CD14-positive monocyte (primary cell): ENCODE results near the gene SF3A2. TPM values are rescaled to one million over a fixed set of nuclear protein-coding genes. Genes with fewer than 3 reads are reported as not detected.

ENCODE experiments used
- DNase-seq, 3 donors: peaks; one replicate each; pipeline ENCODE4 v3.0.0-alpha.2; 2011 to 2022
- H2AFZ ChIP-seq: 2 replicates; pipeline ENCODE4 v1.6.0; 2012; ENCODE audit warnings: mild to moderate bottlenecking, low read depth, low read length, inconsistent platforms; ENCODE audit not compliant: insufficient read depth, poor library complexity, severe bottlenecking
- H3K27ac ChIP-seq, 2 donors: 1 replicate in 1 of 2; 2 replicates in 1 of 2; pipeline ENCODE4 v1.5.1; 2012 to 2013; ENCODE audit warnings: low read length in 2 of 2, control low read depth in 1 of 2, inconsistent platforms in 1 of 2, low read depth in 1 of 2, mild to moderate bottlenecking in 1 of 2
- H3K27me3 ChIP-seq, 2 donors: one replicate each; pipeline versions ENCODE4 v1.6.0 to v1.6.1; 2011 to 2013; ENCODE audit warnings: low read length in 2 of 2; ENCODE audit not compliant: control insufficient read depth in 2 of 2, insufficient read depth in 2 of 2
- H3K36me3 ChIP-seq, 2 donors: replicated peaks in 1 of 2; 1 replicate in 1 of 2; 2 replicates in 1 of 2; pipeline versions ENCODE4 v1.5.1 to v1.6.1; 2012 to 2013; ENCODE audit warnings: low read length in 2 of 2, control low read depth in 1 of 2, inconsistent platforms in 1 of 2, mild to moderate bottlenecking in 1 of 2; ENCODE audit not compliant: insufficient read depth in 2 of 2, control insufficient read depth in 1 of 2
- H3K4me1 ChIP-seq, 2 donors: 1 replicate in 1 of 2; 2 replicates in 1 of 2; pipeline versions ENCODE4 v1.5.1 to v1.6.1; 2012 to 2013; ENCODE audit warnings: low read length in 2 of 2, control low read depth in 1 of 2, inconsistent platforms in 1 of 2, mild to moderate bottlenecking in 1 of 2, moderate library complexity in 1 of 2; ENCODE audit not compliant: insufficient read depth in 2 of 2, control insufficient read depth in 1 of 2
- H3K4me2 ChIP-seq: replicated peaks from 2 replicates; pipeline ENCODE3; 2012; ENCODE audit warnings: low read length, moderate library complexity, mild to moderate bottlenecking; ENCODE audit not compliant: poor library complexity, severe bottlenecking; ENCODE audit errors: extremely low read depth
- H3K4me3 ChIP-seq, 3 experiments: fragments of 200-600 bp in 1 of 3; sonication (generic) in 1 of 3; replicated peaks in 1 of 3; 1 replicate in 2 of 3; 2 replicates in 1 of 3; pipeline ENCODE4 v1.5.1; 2011 to 2013; ENCODE audit warnings: low read length in 3 of 3, mild to moderate bottlenecking in 3 of 3, control low read depth in 2 of 3, low read depth in 2 of 3, inconsistent platforms in 1 of 3, moderate library complexity in 1 of 3
- H3K79me2 ChIP-seq: 2 replicates; pipeline ENCODE4 v1.6.0; 2012; ENCODE audit warnings: mild to moderate bottlenecking, control low read depth, inconsistent platforms, low read length, moderate library complexity; ENCODE audit not compliant: insufficient read depth
- H3K9ac ChIP-seq: 2 replicates; pipeline ENCODE4 v1.6.0; 2017; ENCODE audit warnings: low read length, mild to moderate bottlenecking; ENCODE audit not compliant: insufficient read depth, poor library complexity, severe bottlenecking
- H3K9me3 ChIP-seq, 2 donors: replicated peaks in 1 of 2; 1 replicate in 1 of 2; 2 replicates in 1 of 2; pipeline versions ENCODE4 v1.5.1 to v1.6.1; 2012 to 2013; ENCODE audit warnings: low read length in 2 of 2, control low read depth in 1 of 2; ENCODE audit not compliant: control insufficient read depth in 1 of 2, insufficient read depth in 1 of 2
- H4K20me1 ChIP-seq: 2 replicates; pipeline ENCODE4 v1.6.0; 2012; ENCODE audit warnings: mild to moderate bottlenecking, low read length, control low read depth, moderate library complexity; ENCODE audit not compliant: insufficient read depth
- H3K27ac Mint-ChIP-seq, 7 donors: one replicate each; pipeline ENCODE4 v1.8.0; 2020; ENCODE audit warnings: mild to moderate bottlenecking in 7 of 7, mixed read lengths in 7 of 7, moderate library complexity in 6 of 7, inconsistent platforms in 2 of 7
- H3K27me3 Mint-ChIP-seq, 3 donors: one replicate each; pipeline ENCODE4 v1.8.0; 2021 to 2022; ENCODE audit warnings: low read depth in 3 of 3, mild to moderate bottlenecking in 3 of 3, mixed read lengths in 3 of 3, moderate library complexity in 3 of 3, inconsistent platforms in 1 of 3
- H3K36me3 Mint-ChIP-seq, 2 donors: one replicate each; pipeline ENCODE4 v1.8.0; 2020; ENCODE audit warnings: mixed read lengths in 2 of 2, inconsistent platforms in 1 of 2, mild to moderate bottlenecking in 1 of 2
- H3K4me1 Mint-ChIP-seq: one replicate; pipeline ENCODE4 v1.8.0; 2020; ENCODE audit warnings: mild to moderate bottlenecking, mixed read lengths
- H3K4me3 Mint-ChIP-seq, 2 donors: one replicate each; pipeline ENCODE4 v1.8.0; 2020; ENCODE audit warnings: mild to moderate bottlenecking in 2 of 2, mixed read lengths in 2 of 2, moderate library complexity in 1 of 2
- H3K9me3 Mint-ChIP-seq, 7 donors: one replicate each; pipeline ENCODE4 v1.8.0; 2020 to 2022; ENCODE audit warnings: mixed read lengths in 7 of 7, mild to moderate bottlenecking in 6 of 7, moderate library complexity in 6 of 7, inconsistent platforms in 2 of 7
- CTCF ChIP-seq: fragments of 200-600 bp; IDR thresholded peaks from one replicate; pipeline ENCODE4 v1.8.0; 2022; ENCODE audit warnings: antibody characterized with exemption, mild to moderate bottlenecking
- WGBS: methylation state at CpG from one replicate; pipeline ENCODE4 v1.1.5; 2013; ENCODE audit warnings: missing lambda C conversion rate; ENCODE audit not compliant: insufficient coverage; 5-methylcytosine and 5-hydroxymethylcytosine counted together
- intact Hi-C, 2 donors: fragments of 100-400 bp; cut with micrococcal nuclease; formaldehyde crosslinking; loops; one replicate each; pipeline versions ENCODE4 v1.15.0 to v1.15.1; 2023
- polyA plus RNA-seq, 3 donors: library from polyadenylated mRNA; depleted of rRNA in 1 of 3; unstranded in 2 of 3; stranded (reverse) in 1 of 3; fragments of 300-500 nt in 2 of 3; fragments of >200 nt in 1 of 3; fragmentation: Illumina TruSeq in 2 of 3; gene quantifications; 1 replicate in 2 of 3; 2 replicates in 1 of 3; pipeline ENCODE4 v1.2.3, GENCODE V29; 2012 to 2021

The SF3A2 gene
- polyA plus RNA-seq, 3 donors: 8.0 to 70.8 (median 11.6) TPM

- DNase-seq: no peak
- no peak overlapping the region for H3K9ac ChIP-seq
- no peak overlapping the region for H3K27ac ChIP-seq
- H3K4me3 ChIP-seq: no peak overlapping the region
- H4K20me1 ChIP-seq: peaks cover 84% of the 10 kb centered on the region
- H3K4me1 ChIP-seq: peaks cover 49 to 60% of the 10 kb centered on the region in 2 donors
- Mint-ChIP-seq H3K9me3 (no peaks in the 10 kb centered on the region), H3K36me3 (peaks cover 31 to 64% of the 10 kb centered on the region in 2 donors), H3K4me3 (no peak overlapping the region), H3K4me1 (peaks cover 54% of the 10 kb centered on the region), H3K27ac (peak overlapping the region in 1 of 7 donors; percentile 6), H3K27me3 (peaks cover 0 to 9% (median 2%) of the 10 kb centered on the region in 3 donors)
- no peak overlapping the region for H3K4me2 ChIP-seq
- peaks cover 64% of the 10 kb centered on the region for H3K79me2 ChIP-seq
- intact Hi-C loops: loop anchor here (5.0 to 10.0 kb wide), 2 partner anchors 41 to 338 kb away; no protein-coding TSS in a partner anchor
- no peaks in the 10 kb centered on the region for H3K9me3 ChIP-seq
- H3K27me3 ChIP-seq: no peaks in the 10 kb centered on the region
- H3K36me3 ChIP-seq: peaks cover 30 to 36% of the 10 kb centered on the region in 2 donors
- TF ChIP-seq CTCF: no peak
- WGBS: 96% methylated on average over 10 of the region's 28 CpGs
- H2AFZ ChIP-seq: no peak overlapping the region
Observed at GRCh38 chr19:2276429-2276986, 39.9 kb downstream of the SF3A2 start.

- Mint-ChIP-seq H3K27me3 (peaks cover 0 to 7% (median 2%) of the 10 kb centered on the region in 3 donors), H3K36me3 (peaks cover 27 to 58% of the 10 kb centered on the region in 2 donors), H3K27ac (peak overlapping the region in 3 of 7 donors; percentile 18 to 64 (median 46)), H3K4me3 (no peak overlapping the region), H3K9me3 (no peaks in the 10 kb centered on the region), H3K4me1 (peaks cover 54% of the 10 kb centered on the region)
- intact Hi-C loops: loop anchor here (5.0 to 10.0 kb wide), 2 partner anchors 40 to 338 kb away; no protein-coding TSS in a partner anchor
- H3K4me2 ChIP-seq: no peak overlapping the region
- peaks cover 62% of the 10 kb centered on the region for H3K79me2 ChIP-seq
- no peak for TF ChIP-seq CTCF
- H3K9ac ChIP-seq: no peak overlapping the region
- no peak for DNase-seq
- H3K4me3 ChIP-seq: no peak overlapping the region
- H3K27ac ChIP-seq: no peak overlapping the region
- H3K9me3 ChIP-seq: no peaks in the 10 kb centered on the region
- 57% methylated on average over 3 of the region's 9 CpGs for WGBS
- peaks cover 48 to 57% of the 10 kb centered on the region in 2 donors for H3K4me1 ChIP-seq
- H4K20me1 ChIP-seq: peaks cover 77% of the 10 kb centered on the region
- no peaks in the 10 kb centered on the region for H3K27me3 ChIP-seq
- H3K36me3 ChIP-seq: peaks cover 24 to 31% of the 10 kb centered on the region in 2 donors
- no peak overlapping the region for H2AFZ ChIP-seq
Observed at GRCh38 chr19:2277138-2277537, 40.5 kb downstream of the SF3A2 start.
